B cell (primary cell): ENCODE data around the gene CLCN7. TPM values are rescaled to one million over a fixed set of nuclear protein-coding genes. Genes with fewer than 3 reads are reported as not detected.

ENCODE experiments used
- ATAC-seq: fragments of 200-7000 bp; cut with Tn5 transposase; one replicate; pipeline ENCODE4 v1.10.0; 2021; ENCODE audit warnings: low read depth, mild to moderate bottlenecking, moderate number of reproducible peaks, moderate library complexity
- CTCF ChIA-PET: fragments of 350-600 bp; sonication (Branson Sonifier 250); formaldehyde crosslinking; loops from one replicate; lab custom pipeline; 2021; ENCODE audit warnings: antibody characterized with exemption, inconsistent platforms; lab: Charles Lee
- POLR2A ChIA-PET: fragments of 350-600 bp; sonication (Branson Sonifier 250); formaldehyde crosslinking; loops from one replicate; lab custom pipeline; 2021; ENCODE audit warnings: antibody characterized with exemption; lab: Charles Lee
- DNase-seq: peaks from one replicate; pipeline ENCODE4 v3.0.0; 2013
- H2AFZ ChIP-seq: 2 replicates; pipeline ENCODE4 v1.6.1; 2012; ENCODE audit warnings: mild to moderate bottlenecking, low read depth, low read length; ENCODE audit not compliant: insufficient read depth, poor library complexity, severe bottlenecking
- H3K27ac ChIP-seq, 2 donors: 1 replicate in 1 of 2; 2 replicates in 1 of 2; pipeline ENCODE4 v1.5.1; 2012 to 2013; ENCODE audit warnings: low read length in 2 of 2, mild to moderate bottlenecking in 2 of 2, moderate library complexity in 1 of 2
- H3K27me3 ChIP-seq, 4 experiments: fragments of 200-600 bp in 1 of 4; sonication (generic) in 1 of 4; replicated peaks in 1 of 4; 1 replicate in 2 of 4; 2 replicates in 2 of 4; pipeline versions ENCODE4 v1.6.1 to v1.7.0; 2013 to 2016; ENCODE audit warnings: low read length in 3 of 4, mild to moderate bottlenecking in 2 of 4, mixed read lengths in 1 of 4, moderate library complexity in 1 of 4; ENCODE audit not compliant: insufficient read depth in 4 of 4, control insufficient read depth in 3 of 4; ENCODE audit errors: control extremely low read depth in 1 of 4
- H3K36me3 ChIP-seq, 2 experiments: replicated peaks in 1 of 2; 1 replicate in 1 of 2; 2 replicates in 1 of 2; pipeline versions ENCODE4 v1.6.1 to v1.7.1; 2013; ENCODE audit warnings: low read length in 1 of 2; ENCODE audit not compliant: insufficient read depth in 2 of 2, control insufficient read depth in 1 of 2; ENCODE audit errors: control extremely low read depth in 1 of 2, extremely low read depth in 1 of 2
- H3K4me1 ChIP-seq, 2 donors: fragments of 200-600 bp in 1 of 2; sonication (generic) in 1 of 2; 1 replicate in 1 of 2; 2 replicates in 1 of 2; pipeline versions ENCODE4 v1.5.1 to v1.6.1; 2013 to 2017; ENCODE audit warnings: low read length in 2 of 2; ENCODE audit not compliant: control insufficient read depth in 2 of 2, insufficient read depth in 2 of 2
- H3K4me2 ChIP-seq: replicated peaks from 2 replicates; pipeline ENCODE3; 2012; ENCODE audit warnings: mild to moderate bottlenecking, low read depth, low read length; ENCODE audit not compliant: poor library complexity, severe bottlenecking
- H3K4me3 ChIP-seq, 5 experiments: fragments of 200-600 bp in 1 of 5; sonication (generic) in 1 of 5; 1 replicate in 3 of 5; 2 replicates in 2 of 5; pipeline versions ENCODE4 v1.5.1 to v1.7.0; 2011 to 2016; ENCODE audit warnings: low read length in 4 of 5, mild to moderate bottlenecking in 4 of 5, low read depth in 2 of 5, control low read depth in 1 of 5, moderate library complexity in 1 of 5; ENCODE audit not compliant: insufficient read depth in 1 of 5; ENCODE audit errors: control extremely low read depth in 1 of 5, extremely low read depth in 1 of 5
- H3K79me2 ChIP-seq: fragments of 200-600 bp; sonication (generic); one replicate; pipeline ENCODE4 v1.6.0; 2016; ENCODE audit warnings: low read length; ENCODE audit not compliant: control insufficient read depth, insufficient read depth
- H3K9ac ChIP-seq: fragments of 200-600 bp; sonication (generic); 2 replicates; pipeline ENCODE4 v1.6.1; 2017; ENCODE audit warnings: mild to moderate bottlenecking, low read length, moderate library complexity
- H3K9me3 ChIP-seq, 3 donors: one replicate each; pipeline versions ENCODE4 v1.6.1 to v1.7.1; 2013; ENCODE audit warnings: low read length in 2 of 3; ENCODE audit not compliant: control insufficient read depth in 2 of 3, insufficient read depth in 1 of 3; ENCODE audit errors: control extremely low read depth in 1 of 3
- H4K20me1 ChIP-seq: 2 replicates; pipeline ENCODE4 v1.6.0; 2012; ENCODE audit warnings: mild to moderate bottlenecking, low read length; ENCODE audit not compliant: insufficient read depth, control insufficient read depth, poor library complexity, severe bottlenecking
- H3K27ac Mint-ChIP-seq: one replicate; pipeline ENCODE4 v1.8.0; 2021; ENCODE audit warnings: mixed read lengths
- H3K27me3 Mint-ChIP-seq: one replicate; pipeline ENCODE4 v1.8.0; 2021; ENCODE audit warnings: mixed read lengths
- H3K4me1 Mint-ChIP-seq: one replicate; pipeline ENCODE4 v1.8.0; 2021; ENCODE audit warnings: mixed read lengths
- H3K4me3 Mint-ChIP-seq: one replicate; pipeline ENCODE4 v1.8.0; 2021; ENCODE audit warnings: mixed read lengths
- H3K9me3 Mint-ChIP-seq: one replicate; pipeline ENCODE4 v1.8.0; 2022; ENCODE audit warnings: mixed read lengths; ENCODE audit not compliant: insufficient read depth
- CTCF ChIP-seq: fragments of 200-600 bp; IDR thresholded peaks from one replicate; pipeline ENCODE4 v1.8.0; 2022; ENCODE audit warnings: antibody characterized with exemption, mild to moderate bottlenecking
- EZH2 ChIP-seq: IDR thresholded peaks from 2 replicates; pipeline ENCODE4 v1.6.1; 2012; ENCODE audit warnings: borderline replicate concordance, low read depth, mild to moderate bottlenecking, moderate library complexity, low read length; ENCODE audit not compliant: insufficient read depth, poor library complexity, severe bottlenecking
- WGBS: methylation state at CpG from one replicate; pipeline ENCODE4 v1.1.5; 2013; ENCODE audit warnings: missing lambda C conversion rate; ENCODE audit not compliant: insufficient coverage; 5-methylcytosine and 5-hydroxymethylcytosine counted together
- intact Hi-C: fragments of 100-400 bp; cut with micrococcal nuclease; formaldehyde crosslinking; loops from one replicate; pipeline ENCODE4 v1.10.0; 2022
- polyA plus RNA-seq: library from polyadenylated mRNA; depleted of rRNA; stranded (reverse); fragments of >200 nt; gene quantifications from 2 replicates; pipeline ENCODE4 v1.2.3, GENCODE V29; 2012
- total RNA-seq, 2 donors: library from RNA; stranded (reverse); fragments of 120-200 nt in 1 of 2; gene quantifications; 1 replicate in 1 of 2; 2 replicates in 1 of 2; pipeline versions ENCODE4 v1.2.3 to v1.2.4, GENCODE V29; 2013 to 2022

CLCN7 gene
- total and polyA plus RNA-seq, 2 donors (not counting 1 experiment from before 2014, with no cell fraction given): 215 to 274 TPM

- DNase-seq (peak; percentile 92), ATAC-seq (peak; percentile 89)
- intact Hi-C loops: loop anchor here (1.0 to 5.0 kb wide), 5 partner anchors 13 to 119 kb away; partner anchors contain the start of genes CLCN7, CRAMP1, IFT140 and UQCC4
- Mint-ChIP-seq H3K27ac (peak within 1 kb of the TSS; percentile 99), H3K4me1 (peaks cover 17% of the 10 kb centered on the region), H3K4me3 (peak within 1 kb of the TSS; percentile 97), H3K9me3 (no peaks in the 10 kb centered on the region), H3K27me3 (no peaks in the 10 kb centered on the region)
- H3K9me3 ChIP-seq: no peaks in the 10 kb centered on the region
- ChIA-PET POLR2A (interaction anchor here (0.5 to 2.9 kb wide), 12 partner anchors 13 to 171 kb away, joined by 3 to 21 read pairs (median 3); partner anchors contain the start of genes CCDC154 and UQCC4), CTCF (interaction anchor here (1.0 to 1.6 kb wide), 4 partner anchors 11 to 65 kb away, joined by 3 to 9 read pairs (median 4); no protein-coding TSS in a partner anchor)
- peaks cover 0 to 30% of the 10 kb centered on the region in 2 experiments for H3K36me3 ChIP-seq
- H2AFZ ChIP-seq: peak within 1 kb of the TSS; percentile 90
- peak within 1 kb of the TSS; percentile 99 for H3K4me2 ChIP-seq
- H3K27me3 ChIP-seq: no peaks in the 10 kb centered on the region
- WGBS: under 1% methylated on average over 81 of the region's 89 CpGs
- H3K4me1 ChIP-seq: peaks cover 17 to 25% of the 10 kb centered on the region in 2 donors
- no peak for TF ChIP-seq CTCF
- TF ChIP-seq EZH2: no peak
- peak within 1 kb of the TSS; percentile 95 to 96 for H3K27ac ChIP-seq
- peaks cover 31% of the 10 kb centered on the region for H4K20me1 ChIP-seq
- peak within 1 kb of the TSS; percentile 85 for H3K9ac ChIP-seq
- peak within 1 kb of the TSS; percentile 36 to 87 (median 75) for H3K4me3 ChIP-seq
- H3K79me2 ChIP-seq: peaks cover 54% of the 10 kb centered on the region
Observed at GRCh38 chr16:1492923-1493745, 18.3 kb upstream of the CLCN7 start, which contains the start of gene TELO2. TSS of gene TELO2 (plus strand) at chr16:1493360. CDS start at chr16:1494282, 922 bp downstream.
